ENCODE data around the gene BCOR.

GRCh38 chrX:40130207-40130606 lies 32.4 kb upstream of the BCOR start:
- TF ChIP-seq EZH2 (IDR thresholded peaks at IDR 0.05; ENCODE audit: insufficient read depth, poor library complexity, severe bottlenecking) = no peak
- TF ChIP-seq EZH2phosphoT487 (IDR thresholded peaks at IDR 0.05; ENCODE audit: insufficient read depth, low read depth) = no peak

Measured in GM23248 (cell line).